RWPE1 (cell line): Measurements from ENCODE around the gene PRKN.

ENCODE experiments used
- CTCF ChIA-PET: fragments of 350-600 bp; sonication (Branson Sonifier 250); formaldehyde crosslinking; extraction: SDS; loops from one replicate; lab custom pipeline; 2021; lab: Yijun Ruan, JAX
- POLR2A ChIA-PET: fragments of 400-600 bp; formaldehyde crosslinking; extraction: SDS; loops from one replicate; lab custom pipeline; 2020; ENCODE audit warnings: antibody characterized with exemption; ENCODE audit not compliant: low non-redundant PET; lab: Yijun Ruan, JAX
- DNase-seq: peaks from one replicate; pipeline ENCODE4 v3.0.0; 2012; ENCODE audit warnings: low spot score
- H3K27ac ChIP-seq: fragments of 450-650 bp; 2 replicates; pipeline ENCODE4 v1.5.1; 2017
- CTCF ChIP-seq: fragments of 450-650 bp; conservative IDR thresholded peaks from 2 replicates; pipeline ENCODE4 v1.5.1; 2017; ENCODE audit warnings: low read depth, mild to moderate bottlenecking

The PRKN gene

GRCh38 chr6:161837854-161838253, 889.7 kb downstream of the PRKN start:
- TF ChIP-seq CTCF: no peak

GRCh38 chr6:161837449-161837735, 890.2 kb downstream of the PRKN start:
- H3K27ac ChIP-seq: no peak overlapping the region
- TF ChIP-seq CTCF: no peak
- ChIA-PET CTCF (interaction anchor here (0.7 kb wide), 2 partner anchors 31 to 509 kb away, joined by 5 to 7 read pairs; no protein-coding TSS in a partner anchor), POLR2A (no interaction called here)
- no peak for DNase-seq

More at GRCh38 chr6:161837854-161838253, 889.7 kb downstream of the PRKN start:
- H3K27ac ChIP-seq: no peak overlapping the region
- ChIA-PET POLR2A (no interaction called here), CTCF (interaction anchor here (0.7 kb wide), 3 partner anchors 9 to 508 kb away, joined by 4 to 7 read pairs (median 5); no protein-coding TSS in a partner anchor)
- DNase-seq: no peak

GRCh38 chr6:161836643-161837448, 890.7 kb downstream of the PRKN start:
- POLR2A ChIA-PET: no interaction called here
- CTCF ChIA-PET: interaction anchor here (0.6 kb wide), 1 partner anchor 12 kb away, joined by 5 read pairs; no protein-coding TSS in a partner anchor
- H3K27ac ChIP-seq: no peak overlapping the region
- TF ChIP-seq CTCF: no peak
- no peak for DNase-seq

GRCh38 chr6:161835500-161836215, 891.9 kb downstream of the PRKN start:
- no peak overlapping the region for H3K27ac ChIP-seq
- CTCF ChIA-PET: interaction anchor here (0.6 to 0.7 kb wide), 2 partner anchors 410 to 769 kb away, joined by 3 read pairs; no protein-coding TSS in a partner anchor
- TF ChIP-seq CTCF: no peak
- POLR2A ChIA-PET: no interaction called here
- DNase-seq: no peak

- H3K27ac ChIP-seq: no peak overlapping the region
- POLR2A ChIA-PET: no interaction called here
- no peak for DNase-seq
- TF ChIP-seq CTCF: no peak
- CTCF ChIA-PET: no interaction called here
Measured at GRCh38 chr6:161834426-161834825, 893.1 kb downstream of the PRKN start.

- DNase-seq: no peak
- CTCF ChIA-PET: interaction anchor here (0.6 to 0.7 kb wide), 3 partner anchors 118 to 359 kb away, joined by 3 read pairs; no protein-coding TSS in a partner anchor
- TF ChIP-seq CTCF: no peak
- POLR2A ChIA-PET: no interaction called here
- no peak overlapping the region for H3K27ac ChIP-seq
Measured at GRCh38 chr6:161833099-161833860, 894.3 kb downstream of the PRKN start.
